GM18868 (cell line): ENCODE measurements around the gene RNF32.
"Not testable (repeated sequence)": the region's sequence is repeated elsewhere in the genome, so short reads cannot be mapped to it uniquely, and the experiment has no call there.

Experiments used
- ATAC-seq: cut with Tn5 transposase; IDR thresholded peaks from one replicate; pipeline ENCODE4 v1.9.1; 2021; ENCODE audit warnings: mild to moderate bottlenecking, moderate library complexity; ENCODE audit not compliant: unreplicated experiment

RNF32 gene

GRCh38 chr7:156612930-156613329 lies 27.6 kb upstream of the RNF32 start:
- ATAC-seq: peak; percentile 76

GRCh38 chr7:156614434-156615264 lies 25.9 kb upstream of the RNF32 start:
- no peak for ATAC-seq

- ATAC-seq: no peak
These were observed 24.0 kb upstream of the RNF32 start for GRCh38 chr7:156616269-156617202.

GRCh38 chr7:156617215-156617614 lies 23.4 kb upstream of the RNF32 start:
- ATAC-seq: no peak

GRCh38 chr7:156618078-156618779 lies 22.3 kb upstream of the RNF32 start:
- no peak for ATAC-seq

- ATAC-seq: no peak
These were observed 21.7 kb upstream of the RNF32 start for GRCh38 chr7:156618780-156619367.

- not testable (repeated sequence) for ATAC-seq
These were observed 20.9 kb upstream of the RNF32 start for GRCh38 chr7:156619488-156620290.

- ATAC-seq: no peak
These were observed 20.3 kb upstream of the RNF32 start for GRCh38 chr7:156620291-156620675.

- no peak for ATAC-seq
These were observed 18.9 kb upstream of the RNF32 start for GRCh38 chr7:156621652-156622051.

GRCh38 chr7:156625580-156625979 lies 15.0 kb upstream of the RNF32 start:
- ATAC-seq: no peak

GRCh38 chr7:156626220-156626895 lies 14.2 kb upstream of the RNF32 start:
- no peak for ATAC-seq

- no peak for ATAC-seq
These were observed 12.0 kb upstream of the RNF32 start for GRCh38 chr7:156628562-156628961.

GRCh38 chr7:156629873-156630272 lies 10.7 kb upstream of the RNF32 start:
- ATAC-seq: no peak

- ATAC-seq: no peak
These were observed 6.5 kb upstream of the RNF32 start for GRCh38 chr7:156634117-156634516.

- ATAC-seq: no peak
These were observed 4.8 kb upstream of the RNF32 start for GRCh38 chr7:156635529-156636385.

- not testable (repeated sequence) for ATAC-seq
These were observed 3.5 kb upstream of the RNF32 start for GRCh38 chr7:156637093-156637492.

- ATAC-seq: no peak
These were observed 2.0 kb upstream of the RNF32 start for GRCh38 chr7:156638443-156639077.
